Stimulated activated CD8-positive, alpha-beta memory T cell treated with anti-CD3 and anti-CD28 coated beads, Interleukin-12 subunit alpha, Interleukin-12 subunit beta, amount 100 ng/mL, for 24 hours (primary cell): Measurements from ENCODE around the gene MYO5A.

ENCODE experiments used
- DNase-seq: peaks from one replicate; pipeline ENCODE4 v3.0.0-alpha.2; 2020; ENCODE audit errors: extremely low read depth

MYO5A gene

GRCh38 chr15:52329987-52330386 lies 198.7 kb downstream of the MYO5A start:
- DNase-seq, result no peak

- no peak for DNase-seq
Observed at GRCh38 chr15:52329150-52329549, 199.5 kb downstream of the MYO5A start.

- DNase-seq, result no peak
Observed at GRCh38 chr15:52328680-52329079, 200.0 kb downstream of the MYO5A start.

- no peak for DNase-seq
Observed at GRCh38 chr15:52326756-52327155, 201.9 kb downstream of the MYO5A start.

- DNase-seq, result no peak
Observed at GRCh38 chr15:52324109-52324508, 204.6 kb downstream of the MYO5A start.

GRCh38 chr15:52318729-52319500 lies 209.8 kb downstream of the MYO5A start:
- no peak for DNase-seq

GRCh38 chr15:52317688-52318087 lies 211.0 kb downstream of the MYO5A start:
- DNase-seq, result no peak

- no peak for DNase-seq
Observed at GRCh38 chr15:52317022-52317421, 211.7 kb downstream of the MYO5A start.

- DNase-seq, result no peak
Observed at GRCh38 chr15:52309154-52309548, 219.5 kb downstream of the MYO5A start.

GRCh38 chr15:52308446-52309153 lies 220.1 kb downstream of the MYO5A start:
- no peak for DNase-seq

GRCh38 chr15:52307847-52308246 lies 220.8 kb downstream of the MYO5A start:
- DNase-seq, result no peak

GRCh38 chr15:52306270-52306669 lies 222.4 kb downstream of the MYO5A start:
- DNase-seq, result no peak

- DNase-seq, result no peak
Observed at GRCh38 chr15:52303093-52303772, 225.4 kb downstream of the MYO5A start.

- DNase-seq, result no peak
Observed at GRCh38 chr15:52301265-52301847, 227.3 kb downstream of the MYO5A start.

- no peak for DNase-seq
Observed at GRCh38 chr15:52295421-52296001, 233.2 kb downstream of the MYO5A start, which contains the start of gene MYO5C. Gene MYO5C (minus strand): TSS chr15:52295804. CDS start chr15:52295636, 168 bp downstream.

GRCh38 chr15:52294881-52295420 lies 233.7 kb downstream of the MYO5A start:
- DNase-seq, result no peak

- DNase-seq, result no peak
Observed at GRCh38 chr15:52292780-52293392, 235.8 kb downstream of the MYO5A start.

- no peak for DNase-seq
Observed at GRCh38 chr15:52291204-52291603, 237.5 kb downstream of the MYO5A start.

- DNase-seq, result no peak
Observed at GRCh38 chr15:52290800-52291199, 237.9 kb downstream of the MYO5A start.

- DNase-seq, result no peak
Observed at GRCh38 chr15:52290329-52290728, 238.4 kb downstream of the MYO5A start.

GRCh38 chr15:52289629-52290081 lies 239.0 kb downstream of the MYO5A start:
- no peak for DNase-seq
